Peyer's patch (tissue), 4 donors: ENCODE results near the gene HACD1. TPM values are rescaled to one million over a fixed set of nuclear protein-coding genes. Genes with fewer than 3 reads are reported as not detected.
"Not testable (repeated sequence)": the region's sequence is repeated elsewhere in the genome, so short reads cannot be mapped to it uniquely, and the experiment has no call there.

ENCODE experiments used
- DNase-seq, 3 donors: peaks; one replicate each; pipeline ENCODE4 v3.0.0-alpha.2; 2017 to 2019
- H3K27ac ChIP-seq, 4 donors: fragments of 200-600 bp; sonication (generic); one replicate each; pipeline ENCODE4 v1.5.1; 2016 to 2019
- H3K27me3 ChIP-seq, 2 donors: fragments of 200-600 bp; sonication (generic); one replicate each; pipeline ENCODE4 v1.5.1; 2019
- H3K36me3 ChIP-seq, 3 donors: fragments of 200-600 bp; sonication (generic); one replicate each; pipeline ENCODE4 v1.5.1; 2016 to 2019
- H3K4me1 ChIP-seq, 4 donors: fragments of 200-600 bp; sonication (generic); one replicate each; pipeline ENCODE4 v1.5.1; 2016 to 2019
- H3K4me3 ChIP-seq, 4 donors: fragments of 200-600 bp; sonication (generic); 1 replicate in 3 of 4; 2 replicates in 1 of 4; pipeline ENCODE4 v1.5.1; 2016 to 2019; ENCODE audit warnings: mild to moderate bottlenecking in 1 of 4
- H3K9me3 ChIP-seq, 4 donors: fragments of 200-600 bp; sonication (generic); one replicate each; pipeline ENCODE4 v1.5.1; 2016 to 2019; ENCODE audit warnings: mild to moderate bottlenecking in 1 of 4
- CTCF ChIP-seq, 6 experiments: fragments of 450-650 bp in 4 of 6; fragments of 200-600 bp in 2 of 6; sonication (generic) in 1 of 6; IDR thresholded peaks; one replicate each; pipeline ENCODE4 v1.5.1; 2017 to 2019; ENCODE audit warnings: antibody characterized with exemption in 6 of 6, mild to moderate bottlenecking in 3 of 6, moderate library complexity in 1 of 6
- POLR2A ChIP-seq, 2 donors: fragments of 450-650 bp; IDR thresholded peaks; one replicate each; pipeline ENCODE4 v1.5.1; 2017; ENCODE audit warnings: antibody characterized with exemption in 2 of 2, mild to moderate bottlenecking in 2 of 2, moderate library complexity in 2 of 2
- total RNA-seq, 4 donors: library from RNA; depleted of rRNA; stranded (reverse); fragments of >200 nt; gene quantifications; one replicate each; pipeline ENCODE4 v1.1.0, GENCODE V29; 2016

The HACD1 gene
- total RNA-seq, 4 donors from 2014 or later: 1.2 to 5.8 (median 3.7) TPM

- DNase-seq: no peak
- TF ChIP-seq POLR2A (IDR thresholded peaks at IDR 0.05) (no peak), CTCF (IDR thresholded peaks at IDR 0.05) (no peak)
Observed at GRCh38 chr10:17588420-17588819, 28.8 kb downstream of the HACD1 start.

GRCh38 chr10:17587321-17587720 is 29.9 kb downstream of the HACD1 start:
- not testable (repeated sequence) for H3K27ac ChIP-seq, DNase-seq, H3K4me3 ChIP-seq, H3K9me3 ChIP-seq, H3K27me3 ChIP-seq, H3K36me3 ChIP-seq, H3K4me1 ChIP-seq

More at GRCh38 chr10:17588420-17588819, 28.8 kb downstream of the HACD1 start:
- no peaks in the 10 kb centered on the region for H3K9me3 ChIP-seq
- no peak overlapping the region for H3K4me3 ChIP-seq
- H3K27me3 ChIP-seq: no peaks in the 10 kb centered on the region
- no peak overlapping the region for H3K27ac ChIP-seq
- no peaks in the 10 kb centered on the region for H3K4me1 ChIP-seq
- H3K36me3 ChIP-seq: no peaks in the 10 kb centered on the region

GRCh38 chr10:17586821-17587234 is 30.3 kb downstream of the HACD1 start:
- no peak overlapping the region for H3K4me3 ChIP-seq
- DNase-seq: no peak
- no peak overlapping the region for H3K27ac ChIP-seq
- H3K9me3 ChIP-seq: no peaks in the 10 kb centered on the region
- no peak for TF ChIP-seq POLR2A (IDR thresholded peaks at IDR 0.05)
- no peak for TF ChIP-seq CTCF (IDR thresholded peaks at IDR 0.05)
- no peaks in the 10 kb centered on the region for H3K27me3 ChIP-seq
- no peaks in the 10 kb centered on the region for H3K36me3 ChIP-seq
- no peaks in the 10 kb centered on the region for H3K4me1 ChIP-seq

- Histone ChIP-seq H3K4me3 (no peak overlapping the region), H3K4me1 (no peaks in the 10 kb centered on the region), H3K27me3 (no peaks in the 10 kb centered on the region), H3K36me3 (no peaks in the 10 kb centered on the region), H3K27ac (no peak overlapping the region), H3K9me3 (no peaks in the 10 kb centered on the region)
- TF ChIP-seq CTCF (IDR thresholded peaks at IDR 0.05) (no peak), POLR2A (IDR thresholded peaks at IDR 0.05) (no peak)
- no peak for DNase-seq
Observed at GRCh38 chr10:17585016-17585415, 32.2 kb downstream of the HACD1 start.

- Histone ChIP-seq H3K27ac (no peak overlapping the region), H3K4me1 (no peaks in the 10 kb centered on the region), H3K9me3 (no peaks in the 10 kb centered on the region), H3K27me3 (no peaks in the 10 kb centered on the region), H3K4me3 (no peak overlapping the region), H3K36me3 (no peaks in the 10 kb centered on the region)
- TF ChIP-seq POLR2A (IDR thresholded peaks at IDR 0.05) (no peak), CTCF (IDR thresholded peaks at IDR 0.05) (no peak)
- no peak for DNase-seq
Observed at GRCh38 chr10:17580885-17581284, 36.3 kb downstream of the HACD1 start.

GRCh38 chr10:17578603-17579002 is 38.6 kb downstream of the HACD1 start:
- Histone ChIP-seq H3K27me3 (no peaks in the 10 kb centered on the region), H3K27ac (no peak overlapping the region), H3K36me3 (no peaks in the 10 kb centered on the region), H3K9me3 (no peaks in the 10 kb centered on the region), H3K4me3 (no peak overlapping the region), H3K4me1 (no peaks in the 10 kb centered on the region)
- TF ChIP-seq POLR2A (IDR thresholded peaks at IDR 0.05) (no peak), CTCF (IDR thresholded peaks at IDR 0.05) (no peak)
- DNase-seq: no peak
